ENCODE data around the gene TDRD9. TPM values are rescaled to one million over a fixed set of nuclear protein-coding genes. Genes with fewer than 3 reads are reported as not detected.

The TDRD9 gene
- 0.15 to 0.34 TPM (median 0.23 TPM) in 5 replicates for total RNA-seq (2022; extraction: Qiagen RNA extraction)

DNA sequence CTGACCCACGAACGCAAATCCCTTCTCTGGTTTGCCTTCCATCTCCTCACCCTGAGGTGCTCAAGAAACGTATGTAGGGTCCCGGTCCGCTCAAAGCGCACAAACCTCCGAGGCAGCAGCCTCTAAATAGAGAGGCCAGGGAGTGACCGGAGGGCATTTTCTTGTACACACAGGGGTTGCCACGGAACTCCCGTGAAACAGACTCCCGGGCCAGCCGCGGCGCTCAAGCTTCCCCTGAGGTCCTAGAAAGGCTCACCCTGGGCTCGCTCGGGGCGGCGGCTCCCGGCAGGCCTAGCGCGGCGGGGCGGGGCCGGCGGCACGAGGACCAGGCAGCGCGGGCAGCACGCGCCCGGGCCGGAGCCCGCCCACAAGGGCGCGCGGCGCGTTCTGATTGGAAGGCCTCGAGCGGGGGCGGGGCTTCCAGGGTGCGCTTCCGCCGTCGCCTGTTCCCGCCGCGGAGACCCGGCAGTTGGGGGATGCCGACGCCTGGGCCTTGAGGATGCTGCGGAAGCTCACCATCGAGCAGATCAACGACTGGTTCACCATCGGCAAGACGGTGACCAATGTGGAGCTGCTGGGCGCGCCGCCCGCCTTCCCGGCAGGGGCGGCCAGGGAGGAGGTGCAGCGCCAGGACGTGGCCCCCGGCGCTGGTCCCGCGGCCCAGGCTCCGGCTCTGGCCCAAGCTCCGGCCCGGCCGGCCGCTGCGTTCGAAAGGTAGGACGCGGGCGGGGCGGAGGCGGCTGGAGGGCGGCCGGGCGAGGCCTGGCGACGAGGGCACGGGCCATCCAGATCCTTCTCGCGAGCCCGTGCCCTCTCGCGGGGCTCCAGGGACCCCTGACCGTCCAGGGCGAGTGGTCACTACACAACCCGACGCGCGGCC is at the start of gene TDRD9:
TDRD9 (plus strand) TSS at position 446 of the 880 bp plus-strand sequence; CDS start at position 500, 54 bp downstream.

GRCh38 chr14:103941973-103942736 is 13.9 kb downstream of the TDRD9 start, which contains the start of gene RD3L:
TSS of gene RD3L (minus strand) at chr14:103942529. CDS start at chr14:103941695, 834 bp downstream.

GRCh38 chr14:104085032-104085888 is 157.0 kb downstream of the TDRD9 start, which contains the start of gene ASPG:
TSS of gene ASPG (plus strand) at chr14:104085700. CDS start at chr14:104085771, 71 bp downstream.

Other genes starting within 250 kb of the TDRD9 start
- 27.4 to 30.3 TPM (median 28.4 TPM) in 5 replicates for gene XRCC3, start 213.0 kb upstream of the TDRD9 start, total RNA-seq (2022; extraction: Qiagen RNA extraction)
- 35.4 to 46.9 TPM (median 42.6 TPM) in 5 replicates for gene ZFYVE21, start 212.6 kb upstream of the TDRD9 start, total RNA-seq (2022; extraction: Qiagen RNA extraction)
- gene PPP1R13B, start 80.9 kb upstream of the TDRD9 start, total RNA-seq (2022; extraction: Qiagen RNA extraction) = 5.2 to 7.4 TPM (median 6.0 TPM) in 5 replicates
- not detected in 5 replicates for gene RD3L, start 14.1 kb downstream of the TDRD9 start, total RNA-seq (2022; extraction: Qiagen RNA extraction)
- 0.03 to 0.12 TPM (median 0.05 TPM) in 4 of 5 replicates, not detected in the other for gene ASPG, start 157.2 kb downstream of the TDRD9 start, total RNA-seq (2022; extraction: Qiagen RNA extraction)
- 1.9 to 4.4 TPM (median 3.9 TPM) in 5 replicates for gene KIF26A, start 210.1 kb downstream of the TDRD9 start, total RNA-seq (2022; extraction: Qiagen RNA extraction)

All from A549 treated with dexamethasone at 1 μM for 4 hours (cell line).